Caco-2 (cell line): Measurements from ENCODE around the gene GPC5. TPM values are rescaled to one million over a fixed set of nuclear protein-coding genes. Genes with fewer than 3 reads are reported as not detected.

Experiments used
- BruUV-seq: library from RNA; stranded (reverse); fragments of 400-500 nt; replicated peaks from 2 replicates; lab custom pipeline; 2021; lab: Mats Ljungman, UMichigan
- CTCF ChIA-PET: fragments of 300-600 bp; sonication (Branson Sonifier 250); formaldehyde crosslinking; loops from one replicate; lab custom pipeline; 2022; ENCODE audit warnings: antibody characterized with exemption; lab: Charles Lee
- POLR2A ChIA-PET: fragments of 300-600 bp; sonication (Branson Sonifier 250); formaldehyde crosslinking; loops from one replicate; lab custom pipeline; 2022; ENCODE audit warnings: antibody characterized with exemption; lab: Charles Lee
- DNase-seq, 2 experiments: peaks; one replicate each; pipeline versions ENCODE4 v3.0.0 to v3.0.0-alpha.2; 2020 to 2022
- H3K27me3 ChIP-seq: replicated peaks from 2 replicates; pipeline ENCODE4 v1.6.0; 2011; ENCODE audit warnings: low read length; ENCODE audit not compliant: control insufficient read depth, insufficient read depth
- H3K36me3 ChIP-seq: 2 replicates; pipeline ENCODE4 v1.5.1; 2011; ENCODE audit warnings: low read length; ENCODE audit not compliant: control insufficient read depth, insufficient read depth
- H3K4me1 ChIP-seq: fragments of 250-450 bp; sonication (Bioruptor Pico); 2 replicates; pipeline ENCODE4 v1.5.1; 2020; ENCODE audit warnings: mild to moderate bottlenecking
- H3K4me3 ChIP-seq: 2 replicates; pipeline ENCODE4 v1.5.1; 2011; ENCODE audit warnings: low read depth, mild to moderate bottlenecking, control low read depth, low read length
- H3K9me3 ChIP-seq: fragments of 250-450 bp; sonication (Bioruptor Pico); 2 replicates; pipeline ENCODE4 v1.5.1; 2020; ENCODE audit warnings: mild to moderate bottlenecking, moderate library complexity
- H3K27ac Mint-ChIP-seq: one replicate; pipeline ENCODE4 v1.8.0; 2022; ENCODE audit warnings: mixed read lengths; ENCODE audit not compliant: unreplicated experiment
- H3K27me3 Mint-ChIP-seq: one replicate; pipeline ENCODE4 v1.8.0; 2022; ENCODE audit warnings: mixed read lengths; ENCODE audit not compliant: insufficient read depth, unreplicated experiment
- H3K36me3 Mint-ChIP-seq: one replicate; pipeline ENCODE4 v1.8.0; 2022; ENCODE audit warnings: mild to moderate bottlenecking, mixed read lengths; ENCODE audit not compliant: insufficient read depth, unreplicated experiment
- H3K4me1 Mint-ChIP-seq: one replicate; pipeline ENCODE4 v1.8.0; 2022; ENCODE audit warnings: low read depth, mixed read lengths; ENCODE audit not compliant: unreplicated experiment
- H3K4me3 Mint-ChIP-seq: one replicate; pipeline ENCODE4 v1.8.0; 2022; ENCODE audit warnings: mild to moderate bottlenecking, moderate library complexity, mixed read lengths; ENCODE audit not compliant: unreplicated experiment
- H3K9me3 Mint-ChIP-seq: one replicate; pipeline ENCODE4 v1.8.0; 2022; ENCODE audit warnings: mixed read lengths; ENCODE audit not compliant: unreplicated experiment
- CTCF ChIP-seq, 2 experiments: fragments of 200-600 bp in 1 of 2; IDR thresholded peaks; 1 replicate in 1 of 2; 2 replicates in 1 of 2; pipeline versions ENCODE4 v1.5.1 to v1.8.0; 2011 to 2022; ENCODE audit warnings: antibody characterized with exemption in 1 of 2, control low read depth in 1 of 2, inconsistent platforms in 1 of 2, low read depth in 1 of 2, low read length in 1 of 2, mild to moderate bottlenecking in 1 of 2, moderate library complexity in 1 of 2; ENCODE audit not compliant: insufficient read depth in 1 of 2, severe bottlenecking in 1 of 2, unreplicated experiment in 1 of 2
- intact Hi-C: fragments of 100-400 bp; cut with micrococcal nuclease; formaldehyde crosslinking; loops from one replicate; pipeline ENCODE4 v1.10.0; 2022; ENCODE audit not compliant: unreplicated experiment
- total RNA-seq: library from RNA; stranded (reverse); gene quantifications from 2 replicates; pipeline ENCODE4 v1.2.3, GENCODE V29; 2022

Gene GPC5
- total RNA-seq, 1 experiment from 2014 or later, result 4.1 TPM

GRCh38 chr13:91904005-91904404 is 505.6 kb downstream of the GPC5 start:
- Mint-ChIP-seq H3K4me1 (no peaks in the 10 kb centered on the region), H3K36me3 (no peaks in the 10 kb centered on the region), H3K27me3 (no peaks in the 10 kb centered on the region), H3K4me3 (no peak overlapping the region), H3K27ac (no peak overlapping the region), H3K9me3 (no peaks in the 10 kb centered on the region)
- Histone ChIP-seq H3K27me3 (no peaks in the 10 kb centered on the region), H3K9me3 (no peaks in the 10 kb centered on the region), H3K36me3 (no peaks in the 10 kb centered on the region), H3K4me3 (no peak overlapping the region), H3K4me1 (no peaks in the 10 kb centered on the region)
- CTCF ChIA-PET, result no interaction called here
- no peak for DNase-seq
- POLR2A ChIA-PET, result no interaction called here
- intact Hi-C loops, result no loop called here
- BruUV-seq, result no TSS peak
- TF ChIP-seq CTCF (IDR thresholded peaks at IDR 0.05; ENCODE audit: insufficient read depth in 1 of 2, low read depth in 1 of 2, low read length in 1 of 2, severe bottlenecking in 1 of 2, unreplicated experiment in 1 of 2), result no peak

GRCh38 chr13:91904597-91904996 is 506.2 kb downstream of the GPC5 start:
- Mint-ChIP-seq H3K9me3 (no peaks in the 10 kb centered on the region), H3K4me3 (no peak overlapping the region), H3K36me3 (no peaks in the 10 kb centered on the region), H3K4me1 (no peaks in the 10 kb centered on the region), H3K27me3 (no peaks in the 10 kb centered on the region), H3K27ac (no peak overlapping the region)
- ChIA-PET POLR2A (no interaction called here), CTCF (no interaction called here)
- H3K9me3 ChIP-seq, result no peaks in the 10 kb centered on the region
- no peak overlapping the region for H3K4me3 ChIP-seq
- no peaks in the 10 kb centered on the region for H3K36me3 ChIP-seq
- TF ChIP-seq CTCF (IDR thresholded peaks at IDR 0.05; ENCODE audit: insufficient read depth in 1 of 2, low read depth in 1 of 2, low read length in 1 of 2, severe bottlenecking in 1 of 2, unreplicated experiment in 1 of 2), result no peak
- BruUV-seq, result no TSS peak
- H3K4me1 ChIP-seq, result no peaks in the 10 kb centered on the region
- DNase-seq, result no peak
- intact Hi-C loops, result no loop called here
- H3K27me3 ChIP-seq, result no peaks in the 10 kb centered on the region

GRCh38 chr13:91907398-91907797 is 509.0 kb downstream of the GPC5 start:
- H3K36me3 Mint-ChIP-seq, result no peaks in the 10 kb centered on the region
- intact Hi-C loops, result no loop called here
- Histone ChIP-seq H3K36me3 (no peaks in the 10 kb centered on the region), H3K9me3 (no peaks in the 10 kb centered on the region), H3K4me3 (no peak overlapping the region), H3K4me1 (no peaks in the 10 kb centered on the region), H3K27me3 (no peaks in the 10 kb centered on the region)
- H3K4me3 Mint-ChIP-seq, result no peak overlapping the region
- no peak for TF ChIP-seq CTCF (IDR thresholded peaks at IDR 0.05; ENCODE audit: insufficient read depth in 1 of 2, low read depth in 1 of 2, low read length in 1 of 2, severe bottlenecking in 1 of 2, unreplicated experiment in 1 of 2)
- CTCF ChIA-PET, result no interaction called here
- no peaks in the 10 kb centered on the region for H3K27me3 Mint-ChIP-seq
- no peak for DNase-seq
- BruUV-seq, result no TSS peak
- H3K27ac Mint-ChIP-seq, result no peak overlapping the region
- POLR2A ChIA-PET, result no interaction called here
- no peaks in the 10 kb centered on the region for H3K9me3 Mint-ChIP-seq
- no peaks in the 10 kb centered on the region for H3K4me1 Mint-ChIP-seq
